ENCODE measurements around the gene MIR17HG. TPM values are rescaled to one million over a fixed set of nuclear protein-coding genes. Genes with fewer than 3 reads are reported as not detected.
A peak's percentile ranks its signal among the peaks of the same experiment; 100 is the strongest.
"Not testable (repeated sequence)": the region's sequence is repeated elsewhere in the genome, so short reads cannot be mapped to it uniquely, and the experiment has no call there.

Gene MIR17HG
- total and polyA plus RNA-seq, 7 donors = 0.83 to 5.4 (median 3.1) TPM; not detected in 2

GRCh38 chr13:91348906-91349435, 1.5 kb downstream of the MIR17HG start:
- Histone ChIP-seq H3K27me3 (no peaks in the 10 kb centered on the region), H3K9me3 (no peaks in the 10 kb centered on the region), H3K4me1 (peaks cover 0 to 29% (median 23%) of the 10 kb centered on the region in 4 donors), H3K4me3 (peak overlapping the region; percentile 52 to 94 (median 92)), H3K27ac (peak overlapping the region; percentile 89 to 96 (median 94)), H3K36me3 (peaks cover 0 to 36% (median 8%) of the 10 kb centered on the region in 4 donors)
- WGBS, 2 donors = 1% methylated on average over 46 of the region's 46 CpGs
- intact Hi-C loops (cut with DNase I) = loop anchor here (1.0 to 2.0 kb wide), 2 partner anchors 36 to 50 kb away; partner anchors contain the start of gene GPC5
- DNase-seq = peak; percentile 92
- TF ChIP-seq POLR2A (IDR thresholded peaks at IDR 0.05) = no peak
- TF ChIP-seq EP300 (IDR thresholded peaks at IDR 0.05) = no peak
- TF ChIP-seq, protein P1, sequence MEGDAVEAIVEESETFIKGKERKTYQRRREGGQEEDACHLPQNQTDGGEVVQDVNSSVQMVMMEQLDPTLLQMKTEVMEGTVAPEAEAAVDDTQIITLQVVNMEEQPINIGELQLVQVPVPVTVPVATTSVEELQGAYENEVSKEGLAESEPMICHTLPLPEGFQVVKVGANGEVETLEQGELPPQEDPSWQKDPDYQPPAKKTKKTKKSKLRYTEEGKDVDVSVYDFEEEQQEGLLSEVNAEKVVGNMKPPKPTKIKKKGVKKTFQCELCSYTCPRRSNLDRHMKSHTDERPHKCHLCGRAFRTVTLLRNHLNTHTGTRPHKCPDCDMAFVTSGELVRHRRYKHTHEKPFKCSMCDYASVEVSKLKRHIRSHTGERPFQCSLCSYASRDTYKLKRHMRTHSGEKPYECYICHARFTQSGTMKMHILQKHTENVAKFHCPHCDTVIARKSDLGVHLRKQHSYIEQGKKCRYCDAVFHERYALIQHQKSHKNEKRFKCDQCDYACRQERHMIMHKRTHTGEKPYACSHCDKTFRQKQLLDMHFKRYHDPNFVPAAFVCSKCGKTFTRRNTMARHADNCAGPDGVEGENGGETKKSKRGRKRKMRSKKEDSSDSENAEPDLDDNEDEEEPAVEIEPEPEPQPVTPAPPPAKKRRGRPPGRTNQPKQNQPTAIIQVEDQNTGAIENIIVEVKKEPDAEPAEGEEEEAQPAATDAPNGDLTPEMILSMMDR (IDR thresholded peaks at IDR 0.05) = peak; percentile 71 to 95 (median 79)
- peak in 1 of 4 donors; percentile 24 for TF ChIP-seq POLR2AphosphoS5 (IDR thresholded peaks at IDR 0.05)

DNA sequence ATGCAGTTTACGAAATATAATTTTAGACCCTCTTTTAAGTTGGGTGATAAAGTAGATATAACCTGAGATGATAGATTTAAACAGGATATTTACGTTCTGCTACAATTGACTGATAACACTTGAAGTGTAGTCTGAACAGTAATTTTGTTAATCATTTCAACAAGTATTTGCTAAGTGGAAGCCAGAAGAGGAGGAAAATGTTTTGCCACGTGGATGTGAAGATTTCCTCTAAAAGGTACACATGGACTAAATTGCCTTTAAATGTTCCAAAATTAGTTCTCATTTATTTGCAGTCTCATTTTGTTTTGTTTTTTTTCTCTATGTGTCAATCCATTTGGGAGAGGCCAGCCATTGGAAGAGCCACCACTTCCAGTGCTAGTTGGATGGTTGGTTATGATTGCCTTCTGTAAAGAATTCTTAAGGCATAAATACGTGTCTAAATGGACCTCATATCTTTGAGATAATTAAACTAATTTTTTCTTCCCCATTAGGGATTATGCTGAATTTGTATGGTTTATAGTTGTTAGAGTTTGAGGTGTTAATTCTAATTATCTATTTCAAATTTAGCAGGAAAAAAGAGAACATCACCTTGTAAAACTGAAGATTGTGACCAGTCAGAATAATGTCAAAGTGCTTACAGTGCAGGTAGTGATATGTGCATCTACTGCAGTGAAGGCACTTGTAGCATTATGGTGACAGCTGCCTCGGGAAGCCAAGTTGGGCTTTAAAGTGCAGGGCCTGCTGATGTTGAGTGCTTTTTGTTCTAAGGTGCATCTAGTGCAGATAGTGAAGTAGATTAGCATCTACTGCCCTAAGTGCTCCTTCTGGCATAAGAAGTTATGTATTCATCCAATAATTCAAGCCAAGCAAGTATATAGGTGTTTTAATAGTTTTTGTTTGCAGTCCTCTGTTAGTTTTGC, 2.8 kb downstream of the MIR17HG start:
- 22 to 43% methylated on average over 5 of the region's 5 CpGs for WGBS, 2 donors
- Histone ChIP-seq H3K27ac (no peak overlapping the region), H3K4me3 (no peak overlapping the region), H3K27me3 (no peaks in the 10 kb centered on the region), H3K36me3 (peaks cover 0 to 49% (median 8%) of the 10 kb centered on the region in 4 donors), H3K4me1 (peaks cover 0 to 37% (median 23%) of the 10 kb centered on the region in 4 donors), H3K9me3 (no peaks in the 10 kb centered on the region)
- no peak for DNase-seq
- no peak for TF ChIP-seq POLR2AphosphoS5 (IDR thresholded peaks at IDR 0.05)
- TF ChIP-seq POLR2A (IDR thresholded peaks at IDR 0.05) = no peak
- TF ChIP-seq, protein P1 (IDR thresholded peaks at IDR 0.05) = no peak
- no peak for TF ChIP-seq EP300 (IDR thresholded peaks at IDR 0.05)
- intact Hi-C loops (cut with DNase I) = loop anchor here (1.0 to 2.0 kb wide), 2 partner anchors 37 to 49 kb away; partner anchors contain the start of gene GPC5

DNA sequence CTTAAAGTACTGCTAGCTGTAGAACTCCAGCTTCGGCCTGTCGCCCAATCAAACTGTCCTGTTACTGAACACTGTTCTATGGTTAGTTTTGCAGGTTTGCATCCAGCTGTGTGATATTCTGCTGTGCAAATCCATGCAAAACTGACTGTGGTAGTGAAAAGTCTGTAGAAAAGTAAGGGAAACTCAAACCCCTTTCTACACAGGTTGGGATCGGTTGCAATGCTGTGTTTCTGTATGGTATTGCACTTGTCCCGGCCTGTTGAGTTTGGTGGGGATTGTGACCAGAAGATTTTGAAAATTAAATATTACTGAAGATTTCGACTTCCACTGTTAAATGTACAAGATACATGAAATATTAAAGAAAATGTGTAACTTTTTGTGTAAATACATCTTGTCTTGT, 3.6 kb downstream of the MIR17HG start:
- no peak for DNase-seq
- 83% methylated on average over 5 of the region's 5 CpGs for WGBS, 2 donors
- no peak overlapping the region for H3K4me3 ChIP-seq
- H3K27me3 ChIP-seq = no peaks in the 10 kb centered on the region
- no peak overlapping the region for H3K27ac ChIP-seq
- peaks cover 0 to 37% (median 23%) of the 10 kb centered on the region in 4 donors for H3K4me1 ChIP-seq
- no peaks in the 10 kb centered on the region for H3K9me3 ChIP-seq
- TF ChIP-seq, protein P1 (IDR thresholded peaks at IDR 0.05) = no peak
- TF ChIP-seq POLR2A (IDR thresholded peaks at IDR 0.05) (no peak), POLR2AphosphoS5 (IDR thresholded peaks at IDR 0.05) (no peak), EP300 (IDR thresholded peaks at IDR 0.05) (no peak)
- peaks cover 0 to 54% (median 8%) of the 10 kb centered on the region in 4 donors for H3K36me3 ChIP-seq
- intact Hi-C loops (cut with DNase I) = no loop called here

DNA sequence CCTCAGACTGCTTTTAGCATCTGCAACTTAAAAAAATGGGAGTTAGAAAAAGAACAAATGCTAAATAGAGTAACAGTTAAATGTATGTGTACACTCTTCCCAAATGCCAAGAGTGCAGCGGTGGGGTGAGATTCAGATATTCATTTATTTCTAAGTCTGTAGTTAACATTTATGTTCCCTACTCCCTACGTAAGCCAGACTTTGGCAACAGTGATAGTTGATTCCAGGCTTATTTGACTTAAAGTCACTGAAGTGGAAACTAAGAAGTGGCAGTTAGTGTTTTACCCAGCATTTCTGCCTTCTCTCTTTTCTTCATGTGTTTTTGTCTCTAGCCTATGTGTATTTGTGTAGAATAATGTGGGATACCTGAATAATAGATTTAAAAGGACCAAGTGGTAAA, 4.5 kb downstream of the MIR17HG start:
- peaks cover 0 to 55% (median 8%) of the 10 kb centered on the region in 4 donors for H3K36me3 ChIP-seq
- intact Hi-C loops (cut with DNase I) = no loop called here
- H3K27me3 ChIP-seq = no peaks in the 10 kb centered on the region
- TF ChIP-seq EP300 (IDR thresholded peaks at IDR 0.05) = no peak
- TF ChIP-seq POLR2AphosphoS5 (IDR thresholded peaks at IDR 0.05) = no peak
- TF ChIP-seq, protein P1 (IDR thresholded peaks at IDR 0.05) = no peak
- no peak for TF ChIP-seq POLR2A (IDR thresholded peaks at IDR 0.05)
- H3K4me3 ChIP-seq = no peak overlapping the region
- H3K4me1 ChIP-seq = peaks cover 0 to 37% (median 22%) of the 10 kb centered on the region in 4 donors
- no peak for DNase-seq
- H3K27ac ChIP-seq = no peak overlapping the region
- WGBS, 2 donors = 87 to 91% methylated on average over 2 of the region's 2 CpGs
- H3K9me3 ChIP-seq = no peaks in the 10 kb centered on the region

DNA sequence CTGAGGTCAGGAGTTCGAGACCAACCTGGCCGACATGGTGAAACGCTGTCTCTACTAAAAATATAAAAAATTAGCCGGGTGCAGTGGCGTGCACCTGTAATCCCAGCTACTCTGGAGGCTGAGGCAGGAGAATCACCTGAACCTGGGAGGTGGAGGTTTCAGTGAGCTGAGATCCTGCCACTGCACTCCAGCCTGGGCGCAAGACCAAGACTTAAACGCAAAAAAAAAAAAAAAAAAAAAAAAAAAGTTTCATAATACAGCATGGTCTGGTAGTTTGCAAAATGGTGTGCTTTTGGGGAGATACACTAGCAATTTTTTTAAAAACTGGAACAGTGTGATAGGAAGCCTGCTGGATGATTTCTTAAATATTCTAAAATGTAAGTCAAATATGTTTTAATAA, 5.4 kb downstream of the MIR17HG start:
- Histone ChIP-seq H3K4me1 (peaks cover 0 to 37% (median 21%) of the 10 kb centered on the region in 4 donors), H3K36me3 (peaks cover 0 to 60% (median 8%) of the 10 kb centered on the region in 4 donors)
- H3K4me3 ChIP-seq; H3K9me3 ChIP-seq; H3K27me3 ChIP-seq; DNase-seq; intact Hi-C loops (cut with DNase I); H3K27ac ChIP-seq: not testable (repeated sequence)
- WGBS, 2 donors = 77 to 88% methylated on average over 7 of the region's 7 CpGs

Data from sigmoid colon (tissue), 7 donors.